NCI-H345 (cell line): ENCODE results near the gene TVP23A.
"Not testable (repeated sequence)": the region's sequence is repeated elsewhere in the genome, so short reads cannot be mapped to it uniquely, and the experiment has no call there.

Source experiments
- DNase-seq: peaks from one replicate; lab custom pipeline; 2025; lab: John Stamatoyannopoulos, UW

Gene TVP23A

GRCh38 chr16:10791048-10791447 is 27.5 kb downstream of the TVP23A start:
- DNase-seq, result no peak

- DNase-seq, result not testable (repeated sequence)
These were observed 30.0 kb downstream of the TVP23A start for GRCh38 chr16:10788630-10789029.

GRCh38 chr16:10787304-10787703 is 31.3 kb downstream of the TVP23A start:
- no peak for DNase-seq

- DNase-seq, result no peak
These were observed 36.0 kb downstream of the TVP23A start for GRCh38 chr16:10782628-10783027.

GRCh38 chr16:10780628-10781027 is 38.0 kb downstream of the TVP23A start:
- DNase-seq, result no peak

GRCh38 chr16:10779908-10780307 is 38.7 kb downstream of the TVP23A start:
- not testable (repeated sequence) for DNase-seq

- no peak for DNase-seq
These were observed 41.2 kb downstream of the TVP23A start for GRCh38 chr16:10777356-10777755.

GRCh38 chr16:10776923-10777322 is 41.7 kb downstream of the TVP23A start:
- not testable (repeated sequence) for DNase-seq

GRCh38 chr16:10776280-10776679 is 42.3 kb downstream of the TVP23A start:
- DNase-seq, result no peak

- DNase-seq, result no peak
These were observed 47.7 kb downstream of the TVP23A start for GRCh38 chr16:10770907-10771306.

GRCh38 chr16:10769381-10769780 is 49.2 kb downstream of the TVP23A start:
- DNase-seq, result no peak

- DNase-seq, result no peak
These were observed 51.5 kb downstream of the TVP23A start for GRCh38 chr16:10767127-10767526.

- DNase-seq, result no peak
These were observed 52.8 kb downstream of the TVP23A start for GRCh38 chr16:10765772-10766171.

GRCh38 chr16:10763456-10763855 is 55.1 kb downstream of the TVP23A start:
- DNase-seq, result no peak

GRCh38 chr16:10762336-10763016 is 56.1 kb downstream of the TVP23A start:
- no peak for DNase-seq

GRCh38 chr16:10761373-10761772 is 57.2 kb downstream of the TVP23A start:
- no peak for DNase-seq

- no peak for DNase-seq
These were observed 57.7 kb downstream of the TVP23A start for GRCh38 chr16:10760858-10761257.

GRCh38 chr16:10756574-10756973 is 62.0 kb downstream of the TVP23A start:
- no peak for DNase-seq

- DNase-seq, result no peak
These were observed 63.7 kb downstream of the TVP23A start for GRCh38 chr16:10754941-10755340.

- no peak for DNase-seq
These were observed 64.9 kb downstream of the TVP23A start for GRCh38 chr16:10753670-10754069.

GRCh38 chr16:10752843-10753523 is 65.6 kb downstream of the TVP23A start:
- DNase-seq, result no peak

- DNase-seq, result no peak
These were observed 67.3 kb downstream of the TVP23A start for GRCh38 chr16:10751291-10751697.

- DNase-seq, result no peak
These were observed 67.8 kb downstream of the TVP23A start for GRCh38 chr16:10750793-10751192.

GRCh38 chr16:10745841-10746240 is 72.8 kb downstream of the TVP23A start:
- no peak for DNase-seq
